Measurements from ENCODE around the gene LRP5.

DNA sequence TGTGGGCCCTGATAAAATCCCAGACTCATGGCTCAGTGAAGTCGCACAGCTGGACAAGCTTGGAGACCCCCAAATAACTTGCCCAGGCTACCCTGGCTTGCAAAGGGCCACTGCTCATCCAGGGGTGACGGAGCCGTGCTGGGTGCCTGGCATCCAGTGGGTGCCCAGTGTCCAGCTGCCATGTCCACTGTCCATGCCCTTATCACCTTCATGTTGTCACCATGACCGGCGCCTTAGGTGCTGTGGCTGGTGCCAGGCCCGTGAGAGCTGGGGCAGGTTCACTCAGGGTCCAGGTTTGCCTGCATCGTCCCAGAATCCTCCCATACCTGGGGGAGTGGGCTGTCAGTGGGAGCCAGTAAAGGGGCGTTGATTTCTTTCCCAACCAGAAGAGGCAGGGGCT is 57.4 kb downstream of the LRP5 start:
- no peak for TF ChIP-seq POLR2A (IDR thresholded peaks at IDR 0.05)
- no peak for TF ChIP-seq CTCF (IDR thresholded peaks at IDR 0.05)
